Astrocyte (in vitro differentiated cells and primary cell): Measurements from ENCODE around the gene TNC.

Experiments
- EZH2 ChIP-seq: IDR thresholded peaks from 2 replicates; pipeline ENCODE4 v1.6.1; 2012; ENCODE audit warnings: mild to moderate bottlenecking, low read length, inconsistent platforms; ENCODE audit not compliant: insufficient read depth
- TF ChIP-seq, protein P1 (sequence below): IDR thresholded peaks from 2 replicates; pipeline ENCODE4 v1.5.1; 2011; ENCODE audit warnings: low read depth, mild to moderate bottlenecking, inconsistent platforms, low read length, moderate library complexity; ENCODE audit not compliant: insufficient read depth

DNA sequence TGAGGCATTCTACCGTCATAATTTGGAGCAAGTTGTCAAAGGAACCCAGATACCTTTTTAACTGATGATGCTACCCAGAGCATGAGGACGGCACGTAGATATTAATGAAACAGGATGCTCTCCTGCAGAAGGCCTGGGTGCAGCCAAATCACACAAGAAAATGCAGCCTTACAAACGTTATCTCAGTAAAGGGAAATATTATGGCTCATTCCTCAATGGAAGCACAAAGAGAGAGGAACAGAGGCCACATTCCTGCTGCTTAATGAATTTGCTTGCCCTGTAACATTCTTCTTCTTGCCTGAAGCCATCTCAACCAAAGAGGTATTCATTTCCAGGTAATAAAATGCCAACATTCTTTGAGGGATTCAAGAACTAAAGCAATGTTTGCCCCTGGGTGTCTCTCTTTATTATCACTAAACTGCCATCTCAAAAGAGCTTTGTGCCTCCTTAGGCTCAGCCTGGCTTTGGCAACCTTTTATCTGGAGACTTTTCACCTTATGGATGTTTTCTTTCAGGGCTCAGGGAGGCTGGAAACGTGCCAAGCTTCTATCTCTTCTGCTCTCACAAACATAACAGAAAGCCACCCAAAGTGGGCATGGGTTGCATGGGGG is 92.9 kb downstream of the TNC start:
- TF ChIP-seq, protein P1, sequence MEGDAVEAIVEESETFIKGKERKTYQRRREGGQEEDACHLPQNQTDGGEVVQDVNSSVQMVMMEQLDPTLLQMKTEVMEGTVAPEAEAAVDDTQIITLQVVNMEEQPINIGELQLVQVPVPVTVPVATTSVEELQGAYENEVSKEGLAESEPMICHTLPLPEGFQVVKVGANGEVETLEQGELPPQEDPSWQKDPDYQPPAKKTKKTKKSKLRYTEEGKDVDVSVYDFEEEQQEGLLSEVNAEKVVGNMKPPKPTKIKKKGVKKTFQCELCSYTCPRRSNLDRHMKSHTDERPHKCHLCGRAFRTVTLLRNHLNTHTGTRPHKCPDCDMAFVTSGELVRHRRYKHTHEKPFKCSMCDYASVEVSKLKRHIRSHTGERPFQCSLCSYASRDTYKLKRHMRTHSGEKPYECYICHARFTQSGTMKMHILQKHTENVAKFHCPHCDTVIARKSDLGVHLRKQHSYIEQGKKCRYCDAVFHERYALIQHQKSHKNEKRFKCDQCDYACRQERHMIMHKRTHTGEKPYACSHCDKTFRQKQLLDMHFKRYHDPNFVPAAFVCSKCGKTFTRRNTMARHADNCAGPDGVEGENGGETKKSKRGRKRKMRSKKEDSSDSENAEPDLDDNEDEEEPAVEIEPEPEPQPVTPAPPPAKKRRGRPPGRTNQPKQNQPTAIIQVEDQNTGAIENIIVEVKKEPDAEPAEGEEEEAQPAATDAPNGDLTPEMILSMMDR: no peak
- TF ChIP-seq EZH2: no peak
